Hepatocyte (in vitro differentiated cells): ENCODE measurements around the gene DOCK1.

Experiments
- CTCF ChIP-seq: fragments of 200-600 bp; sonication (generic); IDR thresholded peaks from 2 replicates; pipeline ENCODE4 v1.5.1; 2016; ENCODE audit warnings: antibody characterized with exemption, mild to moderate bottlenecking; ENCODE audit not compliant: poor library complexity
- EZH2phosphoT487 ChIP-seq: fragments of 200-600 bp; sonication (generic); IDR thresholded peaks from one replicate; pipeline ENCODE4 v1.6.1; 2018; ENCODE audit warnings: antibody characterized with exemption, mild to moderate bottlenecking, low read depth, moderate library complexity; ENCODE audit not compliant: unreplicated experiment, severe bottlenecking

- TF ChIP-seq EZH2phosphoT487 = no peak
- no peak for TF ChIP-seq CTCF
Measured at GRCh38 chr10:127064474-127064873, 159.2 kb downstream of the DOCK1 start.
